HUES6 (cell line): ENCODE results near the gene PRPF8.

Experiments
- H3K27ac ChIP-seq: 2 replicates; pipeline ENCODE4 v1.7.0; 2013; ENCODE audit warnings: low read depth, mild to moderate bottlenecking, low read length, inconsistent platforms
- H3K27me3 ChIP-seq: 2 replicates; pipeline ENCODE4 v1.6.1; 2013; ENCODE audit warnings: low read length; ENCODE audit not compliant: control insufficient read depth, insufficient read depth
- H3K36me3 ChIP-seq: 2 replicates; pipeline ENCODE4 v1.6.1; 2013; ENCODE audit warnings: low read length; ENCODE audit not compliant: control insufficient read depth, insufficient read depth
- H3K4me1 ChIP-seq: 2 replicates; pipeline ENCODE4 v1.6.1; 2013; ENCODE audit warnings: low read length; ENCODE audit not compliant: control insufficient read depth, insufficient read depth
- H3K4me3 ChIP-seq: 2 replicates; pipeline ENCODE4 v1.5.1; 2013; ENCODE audit warnings: low read depth, low read length
- H3K9ac ChIP-seq: one replicate; pipeline ENCODE4 v1.6.1; 2013; ENCODE audit warnings: mild to moderate bottlenecking, low read length
- H3K9me3 ChIP-seq: 2 replicates; pipeline ENCODE4 v1.6.1; 2013; ENCODE audit warnings: low read depth, low read length; ENCODE audit not compliant: control insufficient read depth, insufficient read depth

PRPF8 gene

GRCh38 chr17:1643293-1643998, 41.2 kb downstream of the PRPF8 start:
- H3K4me3 ChIP-seq: peak overlapping the region; percentile 63
- peaks cover 47% of the 10 kb centered on the region for H3K4me1 ChIP-seq

GRCh38 chr17:1641065-1641403, 43.6 kb downstream of the PRPF8 start:
- H3K9ac ChIP-seq: no peak overlapping the region
- H3K36me3 ChIP-seq: no peaks in the 10 kb centered on the region
- H3K27me3 ChIP-seq: peaks cover 16% of the 10 kb centered on the region
- no peaks in the 10 kb centered on the region for H3K9me3 ChIP-seq
- H3K27ac ChIP-seq: no peak overlapping the region
- peaks cover 36% of the 10 kb centered on the region for H3K4me1 ChIP-seq
- H3K4me3 ChIP-seq: no peak overlapping the region

More at GRCh38 chr17:1643293-1643998, 41.2 kb downstream of the PRPF8 start:
- Histone ChIP-seq H3K27me3 (peaks cover 16% of the 10 kb centered on the region), H3K9me3 (no peaks in the 10 kb centered on the region), H3K36me3 (no peaks in the 10 kb centered on the region), H3K9ac (peak overlapping the region; percentile 40), H3K27ac (no peak overlapping the region)

- Histone ChIP-seq H3K9ac (no peak overlapping the region), H3K4me1 (peaks cover 31% of the 10 kb centered on the region), H3K36me3 (no peaks in the 10 kb centered on the region), H3K4me3 (no peak overlapping the region), H3K27me3 (peaks cover 16% of the 10 kb centered on the region), H3K27ac (no peak overlapping the region), H3K9me3 (no peaks in the 10 kb centered on the region)
Measured at GRCh38 chr17:1640329-1641064, 44.2 kb downstream of the PRPF8 start.

DNA sequence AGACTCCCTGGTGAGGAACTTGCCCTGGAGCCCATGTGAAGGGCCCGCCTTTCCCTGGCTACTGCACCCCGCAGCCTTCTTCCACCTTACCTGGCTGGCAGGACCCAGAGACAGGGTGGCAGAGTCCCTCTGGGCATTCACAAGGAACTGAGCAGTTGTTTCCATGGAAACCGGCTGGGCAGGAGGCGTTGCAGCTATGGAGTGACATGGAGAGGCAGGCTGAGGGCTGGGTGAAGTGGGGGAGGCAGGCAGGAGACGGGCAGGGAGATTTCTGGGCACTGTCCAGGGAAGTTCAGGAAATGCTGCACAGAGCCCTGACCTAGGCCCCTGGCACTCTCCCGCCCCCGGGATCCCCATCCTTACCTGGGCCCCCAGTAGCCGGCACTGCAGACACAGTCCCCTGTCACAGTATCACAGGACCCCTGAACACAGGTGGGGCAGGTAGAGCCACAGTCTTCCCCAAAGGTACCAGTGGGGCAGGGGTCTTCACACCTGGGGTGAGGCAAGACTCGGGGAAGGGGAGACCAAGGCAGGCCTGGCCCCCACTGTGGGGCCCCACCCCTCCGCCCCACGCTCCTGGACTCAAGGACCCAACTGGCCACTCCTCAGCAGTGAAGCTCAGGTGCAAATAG, 45.0 kb downstream of the PRPF8 start:
- Histone ChIP-seq H3K9ac (no peak overlapping the region), H3K36me3 (no peaks in the 10 kb centered on the region), H3K4me1 (peaks cover 23% of the 10 kb centered on the region), H3K27ac (no peak overlapping the region), H3K27me3 (peaks cover 12% of the 10 kb centered on the region), H3K4me3 (no peak overlapping the region), H3K9me3 (no peaks in the 10 kb centered on the region)

DNA sequence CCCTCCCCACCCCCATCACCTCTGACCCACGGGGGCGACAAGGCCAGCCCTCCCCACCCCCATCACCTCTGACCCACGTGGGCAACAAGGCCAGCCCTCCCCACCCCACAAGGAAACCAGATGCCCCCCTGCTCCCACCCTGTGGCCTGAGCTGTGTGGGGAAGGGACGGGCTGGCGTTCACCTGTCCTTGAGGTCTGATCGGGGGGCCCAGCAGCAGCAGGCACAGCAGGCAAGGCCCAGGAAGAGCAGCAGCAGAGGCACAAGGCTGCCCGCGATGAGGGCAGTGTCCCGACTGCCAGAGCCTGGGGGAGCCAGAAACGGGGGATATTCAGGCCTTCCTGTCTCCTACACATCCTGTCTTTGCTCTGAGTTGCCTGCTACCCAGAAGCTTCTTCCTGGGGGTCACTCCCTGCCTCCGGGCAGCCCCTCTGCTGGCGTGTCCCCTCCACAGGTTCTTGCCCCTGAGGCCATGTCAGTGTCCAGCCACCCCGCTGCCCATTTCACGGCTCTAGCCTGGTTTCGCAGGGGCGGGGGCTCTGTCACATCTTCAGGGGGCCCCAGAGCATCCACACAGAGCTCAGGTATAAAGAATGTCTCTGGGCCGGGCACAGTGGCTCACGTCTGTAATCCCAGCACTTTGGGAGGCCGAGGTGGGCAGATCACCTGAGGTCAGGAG, 45.9 kb downstream of the PRPF8 start:
- H3K27ac ChIP-seq: no peak overlapping the region
- H3K9ac ChIP-seq: no peak overlapping the region
- H3K4me1 ChIP-seq: peaks cover 14% of the 10 kb centered on the region
- peaks cover 3% of the 10 kb centered on the region; the same call in 1 of the 2 replicates for H3K27me3 ChIP-seq
- no peaks in the 10 kb centered on the region for H3K9me3 ChIP-seq
- no peaks in the 10 kb centered on the region for H3K36me3 ChIP-seq
- no peak overlapping the region for H3K4me3 ChIP-seq

- H3K27ac ChIP-seq: no peak overlapping the region
- no peaks in the 10 kb centered on the region for H3K36me3 ChIP-seq
- no peaks in the 10 kb centered on the region for H3K27me3 ChIP-seq
- no peaks in the 10 kb centered on the region for H3K9me3 ChIP-seq
- H3K4me1 ChIP-seq: peaks cover 14% of the 10 kb centered on the region
- H3K9ac ChIP-seq: no peak overlapping the region
- H3K4me3 ChIP-seq: no peak overlapping the region
Measured at GRCh38 chr17:1638171-1638590, 46.5 kb downstream of the PRPF8 start.

- H3K9me3 ChIP-seq: no peaks in the 10 kb centered on the region
- no peak overlapping the region for H3K4me3 ChIP-seq
Measured at GRCh38 chr17:1636732-1637285, 47.9 kb downstream of the PRPF8 start.

DNA sequence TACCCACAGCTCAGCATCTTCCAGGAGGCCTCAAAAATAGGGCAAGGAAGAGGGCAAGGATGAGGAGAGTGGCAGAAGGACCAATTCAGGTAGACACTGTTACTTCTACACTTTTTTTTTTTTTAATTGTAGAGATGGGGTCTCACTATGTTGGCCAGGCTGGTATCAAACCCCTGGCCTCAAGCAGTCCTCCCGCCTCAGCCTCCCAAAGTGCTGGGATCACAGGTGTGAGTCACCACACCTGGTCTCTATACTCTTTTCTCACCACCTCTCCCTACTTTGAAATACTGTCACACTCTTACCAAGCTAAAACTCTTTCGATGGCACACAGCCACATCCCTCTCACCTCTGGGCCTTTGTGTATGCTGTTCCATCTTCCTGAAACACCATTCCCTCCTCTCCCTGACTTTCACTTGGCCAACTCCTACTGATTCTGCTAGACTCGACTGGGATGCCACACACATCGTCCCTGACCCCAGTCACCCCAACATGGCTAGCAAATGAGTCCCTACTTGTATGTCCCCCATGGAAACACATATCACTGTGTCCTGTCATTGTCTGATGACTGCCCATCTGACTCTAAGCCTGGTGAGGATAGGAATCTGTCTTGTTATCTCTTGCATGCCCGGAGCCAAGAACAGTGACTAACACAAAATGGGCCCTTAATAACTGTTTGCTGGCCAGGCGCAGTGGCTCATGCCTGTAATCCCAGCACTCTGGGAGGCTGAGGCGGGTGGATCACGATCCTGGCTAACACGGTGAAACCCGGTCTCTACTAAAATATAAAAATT, 48.8 kb downstream of the PRPF8 start:
- no peak overlapping the region for H3K4me3 ChIP-seq
- H3K4me1 ChIP-seq: peaks cover 14% of the 10 kb centered on the region
- no peak overlapping the region for H3K27ac ChIP-seq
- no peaks in the 10 kb centered on the region for H3K36me3 ChIP-seq
- H3K9me3 ChIP-seq: no peaks in the 10 kb centered on the region
- H3K9ac ChIP-seq: no peak overlapping the region
- H3K27me3 ChIP-seq: no peaks in the 10 kb centered on the region

More at GRCh38 chr17:1636732-1637285, 47.9 kb downstream of the PRPF8 start:
- peaks cover 14% of the 10 kb centered on the region for H3K4me1 ChIP-seq
- H3K36me3 ChIP-seq: no peaks in the 10 kb centered on the region
- no peaks in the 10 kb centered on the region for H3K27me3 ChIP-seq
- H3K27ac ChIP-seq: no peak overlapping the region
- H3K9ac ChIP-seq: no peak overlapping the region

- no peak overlapping the region for H3K27ac ChIP-seq
- H3K4me3 ChIP-seq: no peak overlapping the region
- no peaks in the 10 kb centered on the region for H3K36me3 ChIP-seq
- no peak overlapping the region for H3K9ac ChIP-seq
- H3K9me3 ChIP-seq: no peaks in the 10 kb centered on the region
- peaks cover 13% of the 10 kb centered on the region; the same call in 1 of the 2 replicates for H3K4me1 ChIP-seq
- H3K27me3 ChIP-seq: no peaks in the 10 kb centered on the region
Measured at GRCh38 chr17:1634841-1635650, 49.6 kb downstream of the PRPF8 start.
